Mesenchymal stem cell (in vitro differentiated cells and primary cell): ENCODE data around the gene CEP85.

ENCODE experiments used
- DNase-seq: peaks from one replicate; pipeline ENCODE4 v3.0.0-alpha.2; 2013
- H2AFZ ChIP-seq: one replicate; pipeline ENCODE4 v1.6.1; 2013; ENCODE audit warnings: low read depth, mild to moderate bottlenecking, control low read depth, inconsistent platforms, low read length, moderate library complexity
- H2AK5ac ChIP-seq: 2 replicates; pipeline ENCODE4 v1.6.1; 2013; ENCODE audit warnings: low read length, moderate library complexity, mild to moderate bottlenecking, inconsistent platforms; ENCODE audit not compliant: severe bottlenecking
- H2BK120ac ChIP-seq: one replicate; pipeline ENCODE4 v1.6.1; 2013; ENCODE audit warnings: low read depth, mild to moderate bottlenecking, inconsistent platforms, low read length, moderate library complexity
- H2BK12ac ChIP-seq, 2 experiments: one replicate each; pipeline ENCODE4 v1.6.1; 2013; ENCODE audit warnings: inconsistent platforms in 2 of 2, low read length in 2 of 2, mild to moderate bottlenecking in 2 of 2, moderate library complexity in 2 of 2, control low read depth in 1 of 2
- H2BK15ac ChIP-seq: one replicate; pipeline ENCODE4 v1.6.1; 2013; ENCODE audit warnings: mild to moderate bottlenecking, low read depth, inconsistent platforms; ENCODE audit not compliant: poor library complexity, severe bottlenecking
- H2BK5ac ChIP-seq: 2 replicates; pipeline ENCODE4 v1.6.1; 2013; ENCODE audit warnings: low read depth, mild to moderate bottlenecking, low read length, control low read depth, inconsistent platforms; ENCODE audit not compliant: poor library complexity, severe bottlenecking
- H3K14ac ChIP-seq, 2 experiments: one replicate each; pipeline ENCODE4 v1.6.1; 2013; ENCODE audit warnings: inconsistent platforms in 2 of 2, low read length in 2 of 2, control low read depth in 1 of 2, mild to moderate bottlenecking in 1 of 2, moderate library complexity in 1 of 2
- H3K18ac ChIP-seq, 2 experiments: one replicate each; pipeline ENCODE4 v1.6.1; 2013; ENCODE audit warnings: inconsistent platforms in 2 of 2, low read length in 2 of 2, control low read depth in 1 of 2, low read depth in 1 of 2, mild to moderate bottlenecking in 1 of 2
- H3K23ac ChIP-seq, 2 experiments: one replicate each; pipeline ENCODE4 v1.6.1; 2013; ENCODE audit warnings: inconsistent platforms in 2 of 2, low read length in 2 of 2, mild to moderate bottlenecking in 2 of 2, moderate library complexity in 2 of 2, control low read depth in 1 of 2
- H3K27ac ChIP-seq: 2 replicates; pipeline ENCODE4 v1.5.1; 2013; ENCODE audit warnings: mild to moderate bottlenecking, moderate library complexity, low read length, control low read depth, inconsistent platforms; ENCODE audit not compliant: poor library complexity, severe bottlenecking
- H3K27me3 ChIP-seq, 2 experiments: 2 replicates each; pipeline versions ENCODE4 v1.6.1 to v1.7.0; 2013; ENCODE audit warnings: low read length in 2 of 2, mild to moderate bottlenecking in 2 of 2, moderate library complexity in 2 of 2, control low read depth in 1 of 2, inconsistent platforms in 1 of 2; ENCODE audit not compliant: control insufficient read depth in 1 of 2, insufficient read depth in 1 of 2
- H3K36me3 ChIP-seq, 2 experiments: 2 replicates each; pipeline versions ENCODE4 v1.6.1 to v1.7.0; 2013; ENCODE audit warnings: low read length in 2 of 2, control low read depth in 1 of 2, inconsistent platforms in 1 of 2, low read depth in 1 of 2, mild to moderate bottlenecking in 1 of 2; ENCODE audit not compliant: insufficient read depth in 2 of 2, control insufficient read depth in 1 of 2
- H3K4ac ChIP-seq, 2 experiments: one replicate each; pipeline ENCODE4 v1.6.1; 2013; ENCODE audit warnings: inconsistent platforms in 2 of 2, low read length in 2 of 2, mild to moderate bottlenecking in 2 of 2, moderate library complexity in 2 of 2, control low read depth in 1 of 2, low read depth in 1 of 2
- H3K4me1 ChIP-seq: 2 replicates; pipeline ENCODE4 v1.6.1; 2013; ENCODE audit warnings: low read depth, low read length, control low read depth; ENCODE audit not compliant: control insufficient read depth, insufficient read depth
- H3K4me2 ChIP-seq: 2 replicates; pipeline ENCODE4 v1.6.1; 2013; ENCODE audit warnings: low read length, mild to moderate bottlenecking, inconsistent platforms; ENCODE audit not compliant: poor library complexity, severe bottlenecking
- H3K4me3 ChIP-seq, 2 experiments: 2 replicates each; pipeline versions ENCODE4 v1.5.1 to v1.7.0; 2013; ENCODE audit warnings: low read length in 2 of 2, mild to moderate bottlenecking in 2 of 2, control low read depth in 1 of 2, low read depth in 1 of 2; ENCODE audit not compliant: insufficient read depth in 1 of 2
- H3K79me1 ChIP-seq: replicated peaks from 2 replicates; pipeline ENCODE4 v1.6.1; 2013; ENCODE audit warnings: mild to moderate bottlenecking, control low read depth, low read length, inconsistent platforms; ENCODE audit not compliant: poor library complexity, severe bottlenecking
- H3K9ac ChIP-seq: 2 replicates; pipeline ENCODE4 v1.7.0; 2013; ENCODE audit warnings: mild to moderate bottlenecking, low read length, moderate library complexity
- H3K9me3 ChIP-seq: 2 replicates; pipeline ENCODE4 v1.7.0; 2013; ENCODE audit warnings: mild to moderate bottlenecking, low read length; ENCODE audit not compliant: control insufficient read depth
- H4K8ac ChIP-seq: one replicate; pipeline ENCODE4 v1.6.1; 2013; ENCODE audit warnings: inconsistent platforms, mild to moderate bottlenecking, low read length, moderate library complexity
- H4K91ac ChIP-seq: one replicate; pipeline ENCODE4 v1.6.1; 2013; ENCODE audit warnings: mild to moderate bottlenecking, low read length, inconsistent platforms
- WGBS: methylation state at CpG from one replicate; pipeline ENCODE4 v1.1.7; 2013; ENCODE audit warnings: mixed read lengths; 5-methylcytosine and 5-hydroxymethylcytosine counted together

The CEP85 gene

DNA sequence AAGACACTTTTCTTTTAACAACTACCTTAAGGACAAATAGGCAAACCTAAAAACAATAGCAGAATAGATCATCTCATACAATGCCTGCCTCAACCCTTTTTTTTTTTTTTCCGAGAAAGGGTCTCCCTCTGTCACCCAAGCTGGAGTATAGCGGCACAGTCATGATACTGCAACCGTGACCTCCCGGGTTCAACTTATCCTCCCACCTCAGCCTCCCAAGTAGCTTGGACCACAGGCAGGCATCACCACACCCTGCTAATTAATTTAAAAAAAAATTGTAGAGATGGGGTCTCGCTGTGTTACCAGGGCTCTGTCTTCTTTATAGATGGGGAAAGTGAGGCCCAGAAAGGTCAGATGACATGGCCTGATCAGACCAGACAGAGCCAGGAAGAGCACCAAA is 53.8 kb downstream of the CEP85 start:
- H4K8ac ChIP-seq = no peak overlapping the region
- 93% methylated on average over 4 of the region's 5 CpGs for WGBS
- H2BK12ac ChIP-seq = no peak overlapping the region
- H3K18ac ChIP-seq = no peak overlapping the region
- no peak overlapping the region for H3K4me2 ChIP-seq
- H3K4me3 ChIP-seq = no peak overlapping the region
- no peak overlapping the region for H3K27ac ChIP-seq
- H2AK5ac ChIP-seq = no peak overlapping the region
- H2AFZ ChIP-seq = no peak overlapping the region
- no peak overlapping the region for H3K4ac ChIP-seq
- no peak overlapping the region for H2BK120ac ChIP-seq
- DNase-seq = no peak
- H2BK15ac ChIP-seq = no peak overlapping the region
- no peak overlapping the region for H3K23ac ChIP-seq
- H4K91ac ChIP-seq = no peak overlapping the region
- H3K9me3 ChIP-seq = no peaks in the 10 kb centered on the region
- H3K9ac ChIP-seq = peak overlapping the region; percentile 39
- no peak overlapping the region for H3K14ac ChIP-seq
- peaks cover 63% of the 10 kb centered on the region for H3K4me1 ChIP-seq
- H3K79me1 ChIP-seq = peaks cover 11% of the 10 kb centered on the region
- no peaks in the 10 kb centered on the region for H3K27me3 ChIP-seq
- no peak overlapping the region for H2BK5ac ChIP-seq
- H3K36me3 ChIP-seq = peaks cover 7 to 16% of the 10 kb centered on the region in 2 experiments

DNA sequence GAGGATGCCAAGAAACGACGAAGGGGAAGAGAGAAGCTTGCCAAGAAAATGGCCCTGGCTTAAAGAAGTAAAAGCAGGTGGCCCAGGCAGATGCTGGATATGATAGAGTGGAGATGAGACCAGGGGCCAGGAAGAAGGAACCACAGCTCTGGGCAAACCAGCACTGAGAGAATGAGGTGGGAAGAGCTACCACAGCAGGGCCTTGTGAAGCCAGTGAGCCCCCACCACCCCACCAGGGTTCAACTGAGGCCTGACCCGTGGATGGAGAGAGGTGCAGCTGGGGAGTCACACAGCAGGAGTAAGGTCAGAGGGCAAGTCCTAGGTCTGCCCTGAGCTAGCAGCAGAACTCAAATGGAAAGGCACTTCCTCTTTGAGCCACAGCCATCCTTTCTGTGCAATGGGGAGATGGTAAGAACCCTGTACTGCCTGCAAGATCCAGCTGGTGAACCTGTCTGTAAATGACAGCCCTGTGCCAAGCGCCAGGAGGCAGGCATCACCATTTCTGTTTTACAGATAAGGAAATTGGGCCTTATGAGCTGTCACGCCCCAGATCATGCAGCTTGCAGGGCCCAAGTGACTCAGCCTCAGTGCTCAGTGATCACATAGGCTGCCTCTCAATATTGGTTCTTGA is 54.4 kb downstream of the CEP85 start:
- WGBS = 89% methylated on average over 5 of the region's 5 CpGs
- no peak overlapping the region for H2BK12ac ChIP-seq
- no peak overlapping the region for H3K9ac ChIP-seq
- H3K9me3 ChIP-seq = no peaks in the 10 kb centered on the region
- peak overlapping the region in 1 of 2 experiments; percentile 19 for H3K14ac ChIP-seq
- peaks cover 9% of the 10 kb centered on the region for H3K79me1 ChIP-seq
- no peak overlapping the region for H2AFZ ChIP-seq
- peaks cover 8 to 11% of the 10 kb centered on the region in 2 experiments for H3K36me3 ChIP-seq
- no peak overlapping the region for H2BK5ac ChIP-seq
- H3K4me1 ChIP-seq = peaks cover 60% of the 10 kb centered on the region
- no peak overlapping the region for H2BK120ac ChIP-seq
- no peak overlapping the region for H3K4ac ChIP-seq
- H2AK5ac ChIP-seq = peak overlapping the region; percentile 60
- H4K8ac ChIP-seq = no peak overlapping the region
- H3K23ac ChIP-seq = no peak overlapping the region
- H3K27ac ChIP-seq = peak overlapping the region; percentile 43
- H3K18ac ChIP-seq = peak overlapping the region in 1 of 2 experiments; percentile 46
- no peak overlapping the region for H3K4me3 ChIP-seq
- H3K4me2 ChIP-seq = no peak overlapping the region
- no peak overlapping the region for H4K91ac ChIP-seq
- H2BK15ac ChIP-seq = no peak overlapping the region
- DNase-seq = no peak
- no peaks in the 10 kb centered on the region for H3K27me3 ChIP-seq

DNA sequence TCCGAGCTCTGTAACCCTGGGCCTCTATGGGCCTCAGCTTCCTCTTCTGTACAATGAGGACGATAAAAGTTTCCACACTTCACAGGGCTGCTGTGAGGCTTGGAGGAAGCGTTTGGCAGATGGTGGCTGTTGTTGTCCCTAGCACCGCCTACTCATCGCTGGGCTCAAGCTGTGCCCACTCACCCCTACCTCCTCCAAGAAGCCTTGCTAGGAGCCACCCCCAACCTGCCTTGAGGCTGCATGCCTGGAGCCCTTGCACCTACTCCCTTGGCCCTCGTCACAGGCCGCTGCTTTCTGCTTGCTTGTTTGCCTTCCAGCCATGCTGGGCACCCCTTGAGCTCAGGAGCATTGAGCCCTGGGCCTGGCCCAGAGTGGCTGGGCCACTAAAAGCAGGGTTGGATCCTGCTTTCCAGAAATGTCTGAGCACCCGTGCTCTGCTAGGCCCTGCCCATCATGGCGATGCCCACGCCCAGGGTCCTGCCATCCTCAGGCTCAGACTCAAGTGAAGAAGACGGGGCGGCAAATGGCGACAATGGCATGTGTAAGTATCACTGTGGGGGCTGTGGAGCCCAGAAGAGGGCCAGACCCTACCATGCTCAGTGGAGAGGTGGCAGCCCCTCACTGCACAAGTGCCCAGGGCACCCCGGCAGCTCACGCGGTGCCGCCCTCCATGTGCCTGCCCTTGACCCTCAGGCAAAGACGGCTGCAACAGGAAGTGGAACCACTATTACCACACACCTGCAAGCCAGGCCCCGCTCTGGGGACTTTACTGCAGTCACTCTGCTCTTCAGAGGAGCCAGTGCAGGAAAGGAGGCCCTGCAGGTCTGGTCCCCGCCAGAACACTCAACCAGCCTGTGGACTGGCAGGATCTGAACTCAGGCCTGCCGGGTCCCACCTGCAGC is 55.4 kb downstream of the CEP85 start:
- H4K8ac ChIP-seq = no peak overlapping the region
- H3K27ac ChIP-seq = peak overlapping the region; percentile 73
- H3K4me2 ChIP-seq = peak overlapping the region; percentile 8
- peaks cover 57% of the 10 kb centered on the region for H3K4me1 ChIP-seq
- H3K18ac ChIP-seq = no peak overlapping the region
- 96% methylated on average over 21 of the region's 21 CpGs for WGBS
- no peak overlapping the region for H3K9ac ChIP-seq
- no peak for DNase-seq
- H2BK12ac ChIP-seq = no peak overlapping the region
- H3K4ac ChIP-seq = no peak overlapping the region
- H3K14ac ChIP-seq = no peak overlapping the region
- H2BK5ac ChIP-seq = no peak overlapping the region
- H2BK120ac ChIP-seq = no peak overlapping the region
- no peak overlapping the region for H3K23ac ChIP-seq
- H3K4me3 ChIP-seq = no peak overlapping the region
- no peak overlapping the region for H4K91ac ChIP-seq
- H3K9me3 ChIP-seq = no peaks in the 10 kb centered on the region
- no peak overlapping the region for H2AK5ac ChIP-seq
- no peak overlapping the region for H2AFZ ChIP-seq
- H3K79me1 ChIP-seq = peaks cover 8% of the 10 kb centered on the region
- H2BK15ac ChIP-seq = no peak overlapping the region
- H3K36me3 ChIP-seq = peaks cover 3 to 9% of the 10 kb centered on the region in 2 experiments
- H3K27me3 ChIP-seq = no peaks in the 10 kb centered on the region

DNA sequence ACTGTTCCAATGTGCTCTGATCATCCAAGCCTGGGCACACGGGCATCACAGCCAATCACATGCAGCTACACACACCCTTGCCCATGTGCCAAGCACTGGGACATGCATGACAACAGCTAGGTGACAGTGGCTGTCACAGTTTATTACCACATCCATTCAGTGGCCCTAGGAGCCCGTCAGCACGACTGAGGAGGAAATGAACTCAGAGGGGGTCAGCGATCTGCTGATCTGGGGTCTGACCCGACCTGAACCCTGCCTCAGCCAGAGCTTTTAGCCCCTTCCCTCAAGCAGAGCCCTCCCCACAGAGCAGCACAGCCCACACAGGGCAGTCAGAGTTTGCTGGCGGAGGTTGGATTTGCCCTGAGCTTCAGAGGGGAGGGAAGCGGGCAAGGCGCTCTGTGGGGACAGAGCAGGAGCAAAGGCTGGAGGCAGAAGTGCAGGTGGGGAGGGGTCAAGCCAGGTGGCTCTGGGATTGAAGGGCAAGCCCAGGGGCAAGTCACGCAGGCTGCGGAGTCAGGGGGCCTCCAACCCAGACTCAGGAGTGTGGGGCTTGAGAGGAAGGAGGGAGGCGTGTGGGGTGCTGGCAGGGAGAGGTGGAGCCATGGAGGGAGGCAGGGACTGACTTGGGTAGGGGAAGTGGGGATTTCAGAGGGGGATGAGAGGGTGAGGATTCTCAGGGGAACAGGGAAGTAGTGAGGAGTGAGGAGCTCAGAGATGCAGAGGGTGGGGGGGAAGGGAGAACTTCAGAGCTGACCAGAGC is 56.3 kb downstream of the CEP85 start:
- H3K9ac ChIP-seq = no peak overlapping the region
- no peak overlapping the region for H2BK15ac ChIP-seq
- no peak overlapping the region for H3K27ac ChIP-seq
- H2BK120ac ChIP-seq = no peak overlapping the region
- no peak overlapping the region for H3K14ac ChIP-seq
- peaks cover 5% of the 10 kb centered on the region for H3K79me1 ChIP-seq
- no peaks in the 10 kb centered on the region for H3K9me3 ChIP-seq
- no peaks in the 10 kb centered on the region for H3K27me3 ChIP-seq
- no peak overlapping the region for H2BK12ac ChIP-seq
- H3K4me2 ChIP-seq = no peak overlapping the region
- no peak overlapping the region for H4K8ac ChIP-seq
- H3K18ac ChIP-seq = no peak overlapping the region
- no peak overlapping the region for H4K91ac ChIP-seq
- no peak overlapping the region for H2AFZ ChIP-seq
- H3K4me1 ChIP-seq = peaks cover 48% of the 10 kb centered on the region
- 72% methylated on average over 11 of the region's 11 CpGs for WGBS
- H3K36me3 ChIP-seq = peaks cover 3 to 7% of the 10 kb centered on the region in 2 experiments
- no peak overlapping the region for H3K4me3 ChIP-seq
- no peak overlapping the region for H2AK5ac ChIP-seq
- no peak overlapping the region for H2BK5ac ChIP-seq
- no peak overlapping the region for H3K23ac ChIP-seq
- H3K4ac ChIP-seq = no peak overlapping the region
- DNase-seq = no peak
